Measurements from ENCODE around the gene ARHGAP25.

ARHGAP25 gene

DNA sequence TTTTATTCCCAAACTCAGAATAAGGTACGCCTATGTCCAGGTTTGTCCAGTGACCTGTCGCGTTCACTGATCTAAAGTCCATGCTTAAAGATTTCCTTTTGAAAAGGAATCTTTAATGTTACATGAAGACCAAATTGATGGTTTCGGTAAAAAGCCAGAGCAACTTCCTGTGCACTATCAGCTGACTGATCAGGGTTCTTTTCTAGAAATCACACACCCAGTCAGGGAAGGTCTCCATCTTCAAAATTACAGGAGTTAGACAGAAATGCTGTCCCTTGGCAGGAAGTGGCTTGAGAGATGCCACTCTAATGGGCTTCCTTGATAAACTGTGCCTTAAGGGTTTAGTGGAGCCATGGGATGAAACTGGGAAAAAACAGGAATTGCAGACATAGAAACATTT lies 14.7 kb upstream of the ARHGAP25 start:
- DNase-seq = no peak

DNA sequence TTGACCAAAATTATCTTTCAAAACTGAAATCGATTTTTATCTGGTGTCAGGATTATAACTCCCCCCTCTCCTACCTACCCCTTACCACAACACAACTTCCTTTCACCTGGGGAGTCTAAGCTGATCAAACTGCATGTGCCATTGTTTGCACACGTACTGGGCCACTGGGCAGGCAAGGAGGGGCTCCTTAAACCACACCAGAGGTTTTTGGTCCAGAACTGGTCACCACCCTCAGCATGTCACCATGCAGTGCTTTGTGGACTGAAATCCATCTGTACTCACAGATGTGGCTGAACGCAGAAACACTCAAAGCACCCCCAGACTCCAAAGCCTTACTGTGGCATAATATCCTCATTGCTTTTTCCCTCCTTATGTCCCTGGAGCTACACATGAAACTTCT lies 13.9 kb upstream of the ARHGAP25 start:
- DNase-seq = no peak

GRCh38 chr2:68721482-68722101 lies 13.0 kb upstream of the ARHGAP25 start:
- no peak for DNase-seq

DNA sequence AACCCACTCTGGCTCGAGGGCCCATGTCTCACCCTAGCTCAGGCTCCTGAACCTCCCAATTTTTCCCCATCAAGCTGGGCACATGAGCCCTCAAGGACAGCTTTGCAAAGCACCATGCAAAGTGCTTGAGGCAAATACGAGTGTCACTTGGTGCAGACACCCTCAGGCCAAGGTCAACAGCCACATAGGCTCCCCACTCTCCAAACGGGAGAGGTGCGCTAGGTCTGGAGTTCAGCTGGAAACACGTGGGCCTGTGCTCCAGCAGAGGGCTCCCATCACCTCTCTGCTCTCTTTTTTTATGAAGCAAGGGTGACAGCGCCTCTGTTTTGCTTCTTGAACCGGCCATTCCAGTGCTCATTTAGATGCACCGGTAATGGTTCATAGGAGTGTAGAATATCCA lies 11.9 kb upstream of the ARHGAP25 start:
- no peak for DNase-seq

- DNase-seq = no peak
Observed at GRCh38 chr2:68723181-68723580, 11.4 kb upstream of the ARHGAP25 start.

DNA sequence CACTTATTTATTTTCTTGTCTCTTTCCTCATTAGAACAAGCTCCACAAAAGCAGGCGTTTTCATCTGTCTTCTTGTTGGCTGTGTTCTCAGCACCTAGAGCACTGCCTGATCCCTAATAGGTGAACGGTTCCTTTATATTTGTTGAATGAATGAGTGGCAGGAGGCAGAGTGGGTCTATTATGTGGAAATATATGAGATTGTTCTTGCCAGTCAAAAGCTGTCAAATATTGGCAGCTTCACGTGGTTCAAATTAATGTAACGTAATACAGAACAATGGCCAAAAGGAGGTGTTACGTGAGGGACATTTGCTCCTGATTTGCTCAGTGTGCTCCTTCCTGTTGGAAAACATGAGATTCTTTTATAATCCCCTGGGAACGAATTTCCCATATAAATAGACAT lies 8.5 kb upstream of the ARHGAP25 start:
- DNase-seq = no peak

GRCh38 chr2:68726608-68727367 lies 7.8 kb upstream of the ARHGAP25 start:
- DNase-seq = peak; percentile 78

- no peak for DNase-seq
Observed at GRCh38 chr2:68727683-68728375, 6.8 kb upstream of the ARHGAP25 start.

GRCh38 chr2:68730828-68731227 lies 3.8 kb upstream of the ARHGAP25 start:
- no peak for DNase-seq

DNA sequence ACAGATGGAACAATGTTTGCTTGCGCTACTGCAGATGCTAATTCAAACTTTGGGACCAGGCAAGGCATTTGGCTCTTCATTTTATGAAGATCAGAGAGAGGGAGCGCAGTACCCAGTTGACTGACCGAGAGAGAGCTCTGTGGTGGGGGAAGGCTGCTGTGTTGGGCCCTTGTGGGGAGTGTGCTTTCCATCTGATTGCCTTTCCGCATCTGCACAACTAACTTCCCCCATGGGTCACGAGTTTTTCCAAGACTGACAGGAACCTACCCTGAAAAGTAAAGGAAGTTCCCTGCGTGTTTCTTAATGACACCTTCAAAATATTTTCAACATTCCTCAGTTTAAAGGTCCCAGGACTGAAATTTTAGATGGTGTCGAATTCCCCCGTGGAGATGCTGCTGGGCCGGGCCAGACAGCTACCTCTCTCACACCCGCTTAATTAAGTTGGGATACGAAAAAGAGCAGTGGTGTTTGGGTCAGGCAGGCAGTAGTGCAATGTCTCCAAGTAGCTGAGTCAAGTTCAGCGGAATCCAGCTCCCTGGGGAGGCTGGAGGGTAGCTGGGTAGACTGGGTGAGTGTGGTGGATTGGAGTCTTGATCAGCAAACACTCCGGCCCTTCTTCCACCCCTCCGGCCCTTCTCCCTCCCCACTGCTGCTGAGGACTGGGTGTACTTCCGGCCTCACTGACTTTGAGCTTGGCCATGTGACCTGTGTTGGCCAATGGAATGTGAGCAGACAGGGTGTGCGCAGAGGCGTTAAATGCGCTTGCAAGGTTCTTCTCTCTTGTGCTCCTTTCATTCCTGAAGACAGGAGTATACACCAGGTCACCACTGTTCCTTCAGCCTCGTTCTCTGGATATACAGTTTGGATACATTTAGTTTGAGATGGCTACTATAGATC lies 2.3 kb upstream of the ARHGAP25 start:
- DNase-seq = no peak

DNA sequence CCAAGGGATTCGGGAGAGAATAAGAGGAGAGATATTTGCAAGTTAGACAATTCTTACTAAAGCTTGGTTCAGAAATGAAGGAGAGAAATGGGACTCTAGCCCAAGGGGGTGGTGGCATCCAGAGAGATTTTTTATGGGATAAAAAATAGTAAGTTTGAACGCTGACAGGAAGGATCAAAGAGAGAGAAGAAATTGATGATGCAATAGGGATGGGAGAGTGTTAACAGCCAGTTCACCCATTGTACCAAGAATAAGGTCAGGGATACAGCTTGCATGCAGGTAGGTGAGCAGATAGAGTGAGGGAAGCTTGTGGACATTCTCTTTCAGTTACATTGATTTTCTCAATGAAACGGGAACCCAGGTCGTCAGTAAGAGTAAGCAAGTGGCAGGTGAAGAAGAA lies 1.2 kb upstream of the ARHGAP25 start:
- no peak for DNase-seq

DNA sequence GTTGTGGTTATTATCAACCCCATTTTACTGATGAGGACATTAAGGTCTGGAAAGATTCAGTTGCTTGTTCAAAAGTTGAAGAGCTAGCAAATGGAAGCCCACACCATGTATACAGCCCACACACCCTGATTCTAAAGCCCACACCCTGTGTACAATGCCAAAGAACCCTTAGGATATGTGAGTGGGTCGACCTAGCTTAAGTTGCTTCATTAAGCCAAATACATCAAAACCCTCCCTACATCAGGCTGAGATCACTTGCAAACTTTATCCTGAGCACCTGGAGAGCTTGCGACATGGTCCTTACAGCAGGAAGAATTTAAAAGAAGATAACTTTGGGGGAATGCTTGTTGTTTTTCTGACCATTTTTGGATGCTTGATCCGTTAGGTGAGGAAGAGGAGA lies 435 bp upstream of the ARHGAP25 start:
- DNase-seq = peak; percentile 83

GRCh38 chr2:68736086-68736485 lies 1.5 kb downstream of the ARHGAP25 start:
- DNase-seq = no peak

- DNase-seq = no peak
Observed at GRCh38 chr2:68737711-68738110, 3.1 kb downstream of the ARHGAP25 start.

- no peak for DNase-seq
Observed at GRCh38 chr2:68738906-68739594, 4.4 kb downstream of the ARHGAP25 start.

DNA sequence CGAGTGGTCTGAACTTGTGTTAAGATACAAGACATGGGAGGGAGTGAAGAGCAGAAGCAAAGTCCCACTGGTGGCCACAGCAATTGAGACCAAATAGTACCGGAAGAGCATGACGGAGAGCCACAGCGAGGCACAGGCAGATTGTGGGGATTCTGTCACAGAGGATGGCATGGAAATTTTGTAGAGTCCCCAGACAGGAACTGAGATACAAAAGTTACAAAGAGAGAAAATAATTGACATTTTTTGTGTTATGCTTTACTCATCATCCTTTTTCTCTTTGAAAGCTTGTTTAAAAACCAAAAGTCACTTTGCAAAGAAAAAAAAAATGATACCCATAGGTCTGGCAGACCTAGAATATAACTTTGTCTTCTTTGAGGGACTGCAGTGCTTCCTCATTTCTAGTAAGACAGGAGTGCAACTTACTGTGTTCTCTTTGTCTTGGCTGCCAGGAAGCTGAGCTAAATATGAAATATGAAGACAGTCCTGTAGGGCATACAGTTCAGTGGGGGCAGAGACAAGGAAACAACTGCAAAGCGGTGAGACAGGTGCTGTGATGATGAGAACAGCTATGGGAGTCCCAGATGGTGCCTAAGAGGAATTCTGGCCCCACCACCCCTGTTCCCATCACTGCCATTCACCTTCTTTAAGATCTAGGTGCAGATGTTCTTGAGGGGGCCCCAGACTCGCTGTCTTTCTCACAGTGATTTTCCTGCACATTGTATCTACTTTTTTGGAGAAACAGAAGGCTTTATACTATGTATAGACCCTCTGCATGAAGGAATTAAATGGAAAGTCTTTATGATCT lies 5.2 kb downstream of the ARHGAP25 start:
- peak; percentile 14 for DNase-seq

- no peak for DNase-seq
Observed at GRCh38 chr2:68740400-68740914, 5.8 kb downstream of the ARHGAP25 start.

DNA sequence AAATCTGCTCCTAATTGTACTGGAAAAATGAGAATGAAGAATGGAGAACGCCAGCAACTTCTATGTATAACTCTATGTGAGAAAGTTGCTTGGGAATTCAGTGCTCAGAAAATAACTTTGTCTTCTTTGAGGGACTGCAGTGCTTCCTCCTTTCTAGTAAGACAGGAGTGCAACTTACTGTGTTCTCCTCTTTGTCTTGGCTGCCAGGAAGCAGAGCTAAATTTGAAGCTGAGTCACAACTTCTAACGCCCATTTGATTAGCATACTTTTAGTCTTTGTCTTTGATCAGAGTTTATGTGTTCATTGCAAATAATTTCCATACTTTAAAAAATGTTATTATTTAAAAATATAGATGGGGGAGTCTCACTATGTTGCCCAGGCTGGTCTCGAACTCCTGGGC lies 6.6 kb downstream of the ARHGAP25 start:
- DNase-seq = no peak

- DNase-seq = no peak
Observed at GRCh38 chr2:68741805-68742306, 7.2 kb downstream of the ARHGAP25 start.

DNA sequence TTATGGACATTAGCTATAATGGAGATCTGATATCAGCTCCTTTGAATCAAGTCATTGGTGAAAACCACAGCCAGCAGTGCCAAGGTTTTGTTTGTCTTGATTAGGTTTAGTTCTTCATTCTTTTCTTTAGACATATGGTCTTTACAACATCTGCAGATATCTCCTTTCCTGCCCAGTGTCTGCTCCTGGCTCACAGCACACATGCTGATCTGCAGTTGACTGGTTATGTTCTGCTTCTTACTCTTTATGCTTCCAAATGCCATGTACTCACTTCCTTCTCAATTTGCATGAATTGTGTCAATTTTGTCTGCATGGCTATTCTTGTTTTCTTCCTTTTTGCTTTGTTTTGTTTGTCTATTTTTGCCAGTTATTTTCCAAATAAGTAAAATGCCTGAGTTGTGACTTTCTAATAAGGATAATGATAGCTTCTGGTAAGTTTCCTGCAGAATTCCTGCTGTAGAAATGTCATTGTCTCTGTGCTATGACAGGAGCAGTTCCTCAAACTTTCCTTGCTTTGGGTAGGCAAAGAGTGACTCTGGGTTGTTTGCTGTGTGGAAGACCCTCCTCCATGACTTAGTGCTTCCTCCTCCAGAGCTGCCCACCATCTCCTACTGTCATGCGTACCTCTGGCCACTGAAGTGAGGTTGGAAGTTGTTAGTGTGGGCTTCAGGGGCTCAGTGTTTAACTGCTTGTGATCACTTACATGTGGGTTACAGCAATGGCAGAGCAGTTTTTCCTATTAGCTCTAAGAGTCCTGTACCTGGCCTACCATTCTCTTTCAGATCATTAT lies 8.2 kb downstream of the ARHGAP25 start:
- DNase-seq = no peak
